H9 (cell line): ENCODE data around the gene TBC1D9. TPM values are rescaled to one million over a fixed set of nuclear protein-coding genes. Genes with fewer than 3 reads are reported as not detected.

Experiments used
- DNase-seq: peaks from one replicate; pipeline ENCODE4 v3.0.0-alpha.2; 2017
- H2AFZ ChIP-seq: one replicate; pipeline ENCODE4 v1.6.1; 2013; ENCODE audit warnings: mild to moderate bottlenecking, low read length, control low read depth, moderate library complexity
- H2AK5ac ChIP-seq: 2 replicates; pipeline ENCODE4 v1.6.1; 2013; ENCODE audit warnings: low read length, control low read depth, mixed read lengths; ENCODE audit not compliant: insufficient read length
- H2BK120ac ChIP-seq: one replicate; pipeline ENCODE4 v1.6.1; 2013; ENCODE audit warnings: low read depth, mild to moderate bottlenecking, low read length, control low read depth, inconsistent platforms; ENCODE audit not compliant: poor library complexity, severe bottlenecking
- H2BK12ac ChIP-seq: 2 replicates; pipeline ENCODE4 v1.6.1; 2013; ENCODE audit warnings: low read length, control low read depth, mixed read lengths, low read depth; ENCODE audit not compliant: insufficient read length
- H2BK15ac ChIP-seq: 2 replicates; pipeline ENCODE4 v1.6.1; 2013; ENCODE audit warnings: low read depth, low read length, control low read depth
- H2BK20ac ChIP-seq: one replicate; pipeline ENCODE4 v1.6.1; 2013; ENCODE audit warnings: low read depth, mild to moderate bottlenecking, low read length, control low read depth, inconsistent platforms; ENCODE audit not compliant: poor library complexity, severe bottlenecking
- H2BK5ac ChIP-seq: 2 replicates; pipeline ENCODE4 v1.6.1; 2013; ENCODE audit warnings: low read length, control low read depth, mixed read lengths; ENCODE audit not compliant: insufficient read length
- H3K14ac ChIP-seq: 2 replicates; pipeline ENCODE4 v1.6.1; 2013; ENCODE audit warnings: low read length, control low read depth; ENCODE audit not compliant: insufficient read depth
- H3K18ac ChIP-seq: 2 replicates; pipeline ENCODE4 v1.6.1; 2013; ENCODE audit warnings: low read depth, mild to moderate bottlenecking, mixed read lengths, low read length, control low read depth; ENCODE audit not compliant: insufficient read length
- H3K23ac ChIP-seq: 2 replicates; pipeline ENCODE4 v1.6.1; 2013; ENCODE audit warnings: low read length, control low read depth, mixed read lengths, low read depth; ENCODE audit not compliant: insufficient read length
- H3K23me2 ChIP-seq: 2 replicates; pipeline ENCODE4 v1.6.1; 2013; ENCODE audit warnings: low read depth, mild to moderate bottlenecking, mixed read lengths, low read length, control low read depth; ENCODE audit not compliant: insufficient read length, poor library complexity, severe bottlenecking
- H3K27ac ChIP-seq: 2 replicates; pipeline ENCODE4 v1.5.1; 2013; ENCODE audit warnings: low read length, control low read depth, mixed read lengths, low read depth; ENCODE audit not compliant: insufficient read length
- H3K27me3 ChIP-seq: 2 replicates; pipeline ENCODE4 v1.6.1; 2013; ENCODE audit warnings: low read length, control low read depth, inconsistent platforms; ENCODE audit not compliant: insufficient read depth
- H3K4ac ChIP-seq: 2 replicates; pipeline ENCODE4 v1.6.1; 2013; ENCODE audit warnings: low read depth, mild to moderate bottlenecking, control low read depth, inconsistent platforms, low read length, moderate library complexity
- H3K4me1 ChIP-seq: 2 replicates; pipeline ENCODE4 v1.6.1; 2013; ENCODE audit warnings: low read length, control low read depth, inconsistent platforms; ENCODE audit not compliant: insufficient read depth
- H3K4me2 ChIP-seq: 2 replicates; pipeline ENCODE4 v1.6.1; 2013; ENCODE audit warnings: low read length, control low read depth, mixed read lengths; ENCODE audit not compliant: insufficient read length, insufficient read depth
- H3K56ac ChIP-seq: 2 replicates; pipeline ENCODE4 v1.6.1; 2013; ENCODE audit warnings: low read depth, mild to moderate bottlenecking, mixed read lengths, low read length, control low read depth; ENCODE audit not compliant: insufficient read length
- H3K79me1 ChIP-seq: 2 replicates; pipeline ENCODE4 v1.6.1; 2013; ENCODE audit warnings: low read depth, mild to moderate bottlenecking, moderate library complexity, low read length, control low read depth, inconsistent platforms; ENCODE audit not compliant: insufficient read depth, poor library complexity, severe bottlenecking
- H3K79me2 ChIP-seq: 2 replicates; pipeline ENCODE4 v1.6.1; 2013; ENCODE audit warnings: low read length, control low read depth, inconsistent platforms; ENCODE audit not compliant: insufficient read depth
- H3K9ac ChIP-seq: 2 replicates; pipeline ENCODE4 v1.6.1; 2013; ENCODE audit warnings: low read length, control low read depth, mixed read lengths; ENCODE audit not compliant: insufficient read length; ENCODE audit errors: extremely low read depth
- H3K9me3 ChIP-seq: one replicate; pipeline ENCODE4 v1.6.1; 2013; ENCODE audit warnings: low read depth, low read length, inconsistent platforms; ENCODE audit not compliant: control insufficient read depth
- H3T11ph ChIP-seq: one replicate; pipeline ENCODE4 v1.6.1; 2013; ENCODE audit warnings: mild to moderate bottlenecking, low read length, control low read depth, inconsistent platforms
- H4K20me1 ChIP-seq: one replicate; pipeline ENCODE4 v1.6.1; 2013; ENCODE audit not compliant: control insufficient read depth, insufficient read length, insufficient read depth
- H4K5ac ChIP-seq: 2 replicates; pipeline ENCODE4 v1.6.1; 2013; ENCODE audit warnings: low read depth, mild to moderate bottlenecking, mixed read lengths, low read length, control low read depth; ENCODE audit not compliant: insufficient read length
- H4K8ac ChIP-seq: replicated peaks from 2 replicates; pipeline ENCODE4 v1.6.1; 2013; ENCODE audit warnings: low read length, control low read depth, mixed read lengths, low read depth; ENCODE audit not compliant: insufficient read length
- H4K91ac ChIP-seq: 2 replicates; pipeline ENCODE4 v1.6.1; 2013; ENCODE audit warnings: low read depth, mild to moderate bottlenecking, moderate library complexity, mixed read lengths, low read length, control low read depth; ENCODE audit not compliant: insufficient read length
- H3K27ac Mint-ChIP-seq, 3 experiments: 2 replicates in 2 of 3; 3 replicates in 1 of 3; pipeline ENCODE4 v1.8.0; 2020 to 2021; ENCODE audit warnings: mixed read lengths in 3 of 3, mild to moderate bottlenecking in 1 of 3, moderate library complexity in 1 of 3
- H3K27me3 Mint-ChIP-seq: 2 replicates; pipeline ENCODE4 v1.8.0; 2021; ENCODE audit warnings: low read depth, mild to moderate bottlenecking, moderate library complexity, mixed read lengths
- H3K36me3 Mint-ChIP-seq, 3 experiments: 2 replicates in 2 of 3; 3 replicates in 1 of 3; pipeline ENCODE4 v1.8.0; 2020 to 2021; ENCODE audit warnings: low read depth in 3 of 3, mixed read lengths in 3 of 3; ENCODE audit not compliant: insufficient read depth in 1 of 3
- H3K4me1 Mint-ChIP-seq, 2 experiments: 2 replicates each; pipeline ENCODE4 v1.8.0; 2020; ENCODE audit warnings: mixed read lengths in 2 of 2
- H3K4me3 Mint-ChIP-seq, 2 experiments: 2 replicates in 1 of 2; 3 replicates in 1 of 2; pipeline ENCODE4 v1.8.0; 2020 to 2021; ENCODE audit warnings: mild to moderate bottlenecking in 2 of 2, mixed read lengths in 2 of 2, moderate library complexity in 1 of 2
- H3K9me3 Mint-ChIP-seq, 2 experiments: 2 replicates in 1 of 2; 3 replicates in 1 of 2; pipeline ENCODE4 v1.8.0; 2020; ENCODE audit warnings: mild to moderate bottlenecking in 2 of 2, mixed read lengths in 2 of 2, moderate library complexity in 1 of 2
- CTCF ChIP-seq: fragments of 200-600 bp; sonication (generic); conservative IDR thresholded peaks from 3 replicates; pipeline ENCODE4 v1.8.0; 2021; ENCODE audit warnings: antibody characterized with exemption, mild to moderate bottlenecking
- WGBS: extraction: QIAGEN DNeasy Blood & Tissue Kit; methylation state at CpG from one replicate; pipeline ENCODE4 v1.1.7; 2013; ENCODE audit warnings: missing lambda C conversion rate, low lambda C conversion rate, mixed read lengths; ENCODE audit not compliant: insufficient read length; ENCODE audit errors: extremely low coverage; 5-methylcytosine and 5-hydroxymethylcytosine counted together
- total RNA-seq: library from RNA; stranded (reverse); gene quantifications from 2 replicates; pipeline ENCODE4 v1.2.1, GENCODE V29; 2021

The TBC1D9 gene
- total RNA-seq, 1 experiment from 2014 or later, result 0.63 TPM

GRCh38 chr4:140680686-140681085, 75.5 kb downstream of the TBC1D9 start:
- no peaks in the 10 kb centered on the region for H3K36me3 Mint-ChIP-seq
- no peaks in the 10 kb centered on the region for H4K20me1 ChIP-seq
- no peak overlapping the region for H2AFZ ChIP-seq
- no peak overlapping the region for H3K14ac ChIP-seq
- H2BK20ac ChIP-seq, result no peak overlapping the region
- H3K27ac ChIP-seq, result no peak overlapping the region
- H4K5ac ChIP-seq, result no peak overlapping the region
- no peak overlapping the region for H2BK15ac ChIP-seq
- H3K18ac ChIP-seq, result no peak overlapping the region
- H3K4me2 ChIP-seq, result no peak overlapping the region
- H2AK5ac ChIP-seq, result no peak overlapping the region
- no peak for TF ChIP-seq CTCF
- H3K9ac ChIP-seq, result no peak overlapping the region
- H4K91ac ChIP-seq, result no peak overlapping the region
- H3K9me3 Mint-ChIP-seq, result no peaks in the 10 kb centered on the region
- no peaks in the 10 kb centered on the region for H3K23me2 ChIP-seq
- no peak overlapping the region for H3T11ph ChIP-seq
- H3K27ac Mint-ChIP-seq, result no peak overlapping the region
- DNase-seq, result no peak
- WGBS, result no CpG with 5 or more reads among the region's 1 CpG
- no peak overlapping the region for H3K4ac ChIP-seq
- no peaks in the 10 kb centered on the region for H3K27me3 ChIP-seq
- H3K79me2 ChIP-seq, result no peaks in the 10 kb centered on the region
- no peak overlapping the region for H2BK12ac ChIP-seq
- H3K27me3 Mint-ChIP-seq, result peaks cover 5% of the 10 kb centered on the region
- no peaks in the 10 kb centered on the region for H3K4me1 Mint-ChIP-seq
- H3K9me3 ChIP-seq, result no peaks in the 10 kb centered on the region
- H4K8ac ChIP-seq, result no peak overlapping the region
- H3K4me3 Mint-ChIP-seq, result no peak overlapping the region
- no peaks in the 10 kb centered on the region for H3K79me1 ChIP-seq
- H3K4me1 ChIP-seq, result no peaks in the 10 kb centered on the region
- no peak overlapping the region for H2BK5ac ChIP-seq
- H3K23ac ChIP-seq, result no peak overlapping the region
- H3K56ac ChIP-seq, result no peak overlapping the region
- H2BK120ac ChIP-seq, result no peak overlapping the region
